B cell (primary cell): ENCODE data around the gene DENND1C. TPM values are rescaled to one million over a fixed set of nuclear protein-coding genes. Genes with fewer than 3 reads are reported as not detected.

ENCODE experiments used
- ATAC-seq: fragments of 200-7000 bp; cut with Tn5 transposase; one replicate; pipeline ENCODE4 v1.10.0; 2021; ENCODE audit warnings: low read depth, mild to moderate bottlenecking, moderate number of reproducible peaks, moderate library complexity
- CTCF ChIA-PET: fragments of 350-600 bp; sonication (Branson Sonifier 250); formaldehyde crosslinking; loops from one replicate; lab custom pipeline; 2021; ENCODE audit warnings: antibody characterized with exemption, inconsistent platforms; lab: Charles Lee
- POLR2A ChIA-PET: fragments of 350-600 bp; sonication (Branson Sonifier 250); formaldehyde crosslinking; loops from one replicate; lab custom pipeline; 2021; ENCODE audit warnings: antibody characterized with exemption; lab: Charles Lee
- DNase-seq: peaks from one replicate; pipeline ENCODE4 v3.0.0; 2013
- H2AFZ ChIP-seq: 2 replicates; pipeline ENCODE4 v1.6.1; 2012; ENCODE audit warnings: mild to moderate bottlenecking, low read depth, low read length; ENCODE audit not compliant: insufficient read depth, poor library complexity, severe bottlenecking
- H3K27ac ChIP-seq, 2 donors: 1 replicate in 1 of 2; 2 replicates in 1 of 2; pipeline ENCODE4 v1.5.1; 2012 to 2013; ENCODE audit warnings: low read length in 2 of 2, mild to moderate bottlenecking in 2 of 2, moderate library complexity in 1 of 2
- H3K27me3 ChIP-seq, 4 experiments: fragments of 200-600 bp in 1 of 4; sonication (generic) in 1 of 4; replicated peaks in 1 of 4; 1 replicate in 2 of 4; 2 replicates in 2 of 4; pipeline versions ENCODE4 v1.6.1 to v1.7.0; 2013 to 2016; ENCODE audit warnings: low read length in 3 of 4, mild to moderate bottlenecking in 2 of 4, mixed read lengths in 1 of 4, moderate library complexity in 1 of 4; ENCODE audit not compliant: insufficient read depth in 4 of 4, control insufficient read depth in 3 of 4; ENCODE audit errors: control extremely low read depth in 1 of 4
- H3K36me3 ChIP-seq, 2 experiments: replicated peaks in 1 of 2; 1 replicate in 1 of 2; 2 replicates in 1 of 2; pipeline versions ENCODE4 v1.6.1 to v1.7.1; 2013; ENCODE audit warnings: low read length in 1 of 2; ENCODE audit not compliant: insufficient read depth in 2 of 2, control insufficient read depth in 1 of 2; ENCODE audit errors: control extremely low read depth in 1 of 2, extremely low read depth in 1 of 2
- H3K4me1 ChIP-seq, 2 donors: fragments of 200-600 bp in 1 of 2; sonication (generic) in 1 of 2; 1 replicate in 1 of 2; 2 replicates in 1 of 2; pipeline versions ENCODE4 v1.5.1 to v1.6.1; 2013 to 2017; ENCODE audit warnings: low read length in 2 of 2; ENCODE audit not compliant: control insufficient read depth in 2 of 2, insufficient read depth in 2 of 2
- H3K4me2 ChIP-seq: replicated peaks from 2 replicates; pipeline ENCODE3; 2012; ENCODE audit warnings: mild to moderate bottlenecking, low read depth, low read length; ENCODE audit not compliant: poor library complexity, severe bottlenecking
- H3K4me3 ChIP-seq, 5 experiments: fragments of 200-600 bp in 1 of 5; sonication (generic) in 1 of 5; 1 replicate in 3 of 5; 2 replicates in 2 of 5; pipeline versions ENCODE4 v1.5.1 to v1.7.0; 2011 to 2016; ENCODE audit warnings: low read length in 4 of 5, mild to moderate bottlenecking in 4 of 5, low read depth in 2 of 5, control low read depth in 1 of 5, moderate library complexity in 1 of 5; ENCODE audit not compliant: insufficient read depth in 1 of 5; ENCODE audit errors: control extremely low read depth in 1 of 5, extremely low read depth in 1 of 5
- H3K79me2 ChIP-seq: fragments of 200-600 bp; sonication (generic); one replicate; pipeline ENCODE4 v1.6.0; 2016; ENCODE audit warnings: low read length; ENCODE audit not compliant: control insufficient read depth, insufficient read depth
- H3K9ac ChIP-seq: fragments of 200-600 bp; sonication (generic); 2 replicates; pipeline ENCODE4 v1.6.1; 2017; ENCODE audit warnings: mild to moderate bottlenecking, low read length, moderate library complexity
- H3K9me3 ChIP-seq, 3 donors: one replicate each; pipeline versions ENCODE4 v1.6.1 to v1.7.1; 2013; ENCODE audit warnings: low read length in 2 of 3; ENCODE audit not compliant: control insufficient read depth in 2 of 3, insufficient read depth in 1 of 3; ENCODE audit errors: control extremely low read depth in 1 of 3
- H4K20me1 ChIP-seq: 2 replicates; pipeline ENCODE4 v1.6.0; 2012; ENCODE audit warnings: mild to moderate bottlenecking, low read length; ENCODE audit not compliant: insufficient read depth, control insufficient read depth, poor library complexity, severe bottlenecking
- H3K27ac Mint-ChIP-seq: one replicate; pipeline ENCODE4 v1.8.0; 2021; ENCODE audit warnings: mixed read lengths
- H3K27me3 Mint-ChIP-seq: one replicate; pipeline ENCODE4 v1.8.0; 2021; ENCODE audit warnings: mixed read lengths
- H3K4me1 Mint-ChIP-seq: one replicate; pipeline ENCODE4 v1.8.0; 2021; ENCODE audit warnings: mixed read lengths
- H3K4me3 Mint-ChIP-seq: one replicate; pipeline ENCODE4 v1.8.0; 2021; ENCODE audit warnings: mixed read lengths
- H3K9me3 Mint-ChIP-seq: one replicate; pipeline ENCODE4 v1.8.0; 2022; ENCODE audit warnings: mixed read lengths; ENCODE audit not compliant: insufficient read depth
- CTCF ChIP-seq: fragments of 200-600 bp; IDR thresholded peaks from one replicate; pipeline ENCODE4 v1.8.0; 2022; ENCODE audit warnings: antibody characterized with exemption, mild to moderate bottlenecking
- EZH2 ChIP-seq: IDR thresholded peaks from 2 replicates; pipeline ENCODE4 v1.6.1; 2012; ENCODE audit warnings: borderline replicate concordance, low read depth, mild to moderate bottlenecking, moderate library complexity, low read length; ENCODE audit not compliant: insufficient read depth, poor library complexity, severe bottlenecking
- WGBS: methylation state at CpG from one replicate; pipeline ENCODE4 v1.1.5; 2013; ENCODE audit warnings: missing lambda C conversion rate; ENCODE audit not compliant: insufficient coverage; 5-methylcytosine and 5-hydroxymethylcytosine counted together
- intact Hi-C: fragments of 100-400 bp; cut with micrococcal nuclease; formaldehyde crosslinking; loops from one replicate; pipeline ENCODE4 v1.10.0; 2022
- polyA plus RNA-seq: library from polyadenylated mRNA; depleted of rRNA; stranded (reverse); fragments of >200 nt; gene quantifications from 2 replicates; pipeline ENCODE4 v1.2.3, GENCODE V29; 2012
- total RNA-seq, 2 donors: library from RNA; stranded (reverse); fragments of 120-200 nt in 1 of 2; gene quantifications; 1 replicate in 1 of 2; 2 replicates in 1 of 2; pipeline versions ENCODE4 v1.2.3 to v1.2.4, GENCODE V29; 2013 to 2022

DENND1C gene
- total and polyA plus RNA-seq, 2 donors (not counting 1 experiment from before 2014, with no cell fraction given) = 119 to 132 TPM

- H3K9me3 Mint-ChIP-seq = no peaks in the 10 kb centered on the region
- POLR2A ChIA-PET = no interaction called here
- Histone ChIP-seq H2AFZ (no peak overlapping the region), H3K4me3 (no peak overlapping the region), H3K27me3 (no peaks in the 10 kb centered on the region), H3K36me3 (peaks cover 0 to 6% of the 10 kb centered on the region in 2 experiments), H3K79me2 (peaks cover 41% of the 10 kb centered on the region), H3K9me3 (no peaks in the 10 kb centered on the region), H3K9ac (no peak overlapping the region), H3K27ac (no peak overlapping the region), H3K4me1 (peaks cover 13 to 26% of the 10 kb centered on the region in 2 donors), H3K4me2 (no peak overlapping the region), H4K20me1 (no peaks in the 10 kb centered on the region)
- H3K4me1 Mint-ChIP-seq = peaks cover 28% of the 10 kb centered on the region
- H3K27me3 Mint-ChIP-seq = no peaks in the 10 kb centered on the region
- WGBS = 89% methylated on average over 5 of the region's 8 CpGs
- CTCF ChIA-PET = no interaction called here
- DNase-seq (no peak), ATAC-seq (no peak)
- TF ChIP-seq EZH2 = no peak
- TF ChIP-seq CTCF = no peak
- no peak overlapping the region for H3K4me3 Mint-ChIP-seq
- H3K27ac Mint-ChIP-seq = no peak overlapping the region
- intact Hi-C loops = loop anchor here (5.0 kb wide), 1 partner anchor 112 kb away; the partner anchor contains the start of gene ALKBH7
Measured at GRCh38 chr19:6484230-6484629, 2.6 kb upstream of the DENND1C start.

GRCh38 chr19:6483235-6483634 is 1.6 kb upstream of the DENND1C start:
- intact Hi-C loops = loop anchor here (5.0 kb wide), 1 partner anchor 111 kb away; the partner anchor contains the start of gene ALKBH7
- no peaks in the 10 kb centered on the region for H3K27me3 ChIP-seq
- no peak overlapping the region for H2AFZ ChIP-seq
- 94% methylated on average over 3 of the region's 3 CpGs for WGBS
- DNase-seq = no peak
- POLR2A ChIA-PET = no interaction called here
- no peaks in the 10 kb centered on the region for H3K9me3 Mint-ChIP-seq
- peak overlapping the region; percentile 95 for H3K27ac Mint-ChIP-seq
- H3K4me1 ChIP-seq = peaks cover 13 to 23% of the 10 kb centered on the region in 2 donors
- no peak overlapping the region for H3K9ac ChIP-seq
- no peak overlapping the region for H3K4me3 Mint-ChIP-seq
- H3K9me3 ChIP-seq = no peaks in the 10 kb centered on the region
- no peak for ATAC-seq
- peaks cover 26% of the 10 kb centered on the region for H3K4me1 Mint-ChIP-seq
- no peaks in the 10 kb centered on the region for H3K27me3 Mint-ChIP-seq
- peaks cover 47% of the 10 kb centered on the region for H3K79me2 ChIP-seq
- H3K27ac ChIP-seq = no peak overlapping the region
- no peak overlapping the region for H3K4me3 ChIP-seq
- H4K20me1 ChIP-seq = no peaks in the 10 kb centered on the region
- TF ChIP-seq CTCF = no peak
- TF ChIP-seq EZH2 = no peak
- no peak overlapping the region for H3K4me2 ChIP-seq
- CTCF ChIA-PET = interaction anchor here (2.3 kb wide), 1 partner anchor 150 kb away, joined by 7 read pairs; no protein-coding TSS in a partner anchor
- peaks cover 0 to 15% of the 10 kb centered on the region in 2 experiments for H3K36me3 ChIP-seq
